HCT116 (cell line): Measurements from ENCODE around the gene MRPS35. TPM values are rescaled to one million over a fixed set of nuclear protein-coding genes. Genes with fewer than 3 reads are reported as not detected.

Experiments used
- ATAC-seq: fragments of 200-7000 bp; cut with Tn5 transposase; 2 replicates; pipeline ENCODE4 v1.9.1; 2020; ENCODE audit warnings: mild to moderate bottlenecking, moderate library complexity
- BruUV-seq: library from RNA; stranded (reverse); fragments of 400-500 nt; replicated peaks from 2 replicates; lab custom pipeline; 2021; lab: Mats Ljungman, UMichigan
- CTCF ChIA-PET: fragments of 300-600 bp; sonication (Branson Sonifier 250); formaldehyde crosslinking; loops from one replicate; lab custom pipeline; 2021; ENCODE audit warnings: antibody characterized with exemption; lab: Charles Lee
- POLR2A ChIA-PET: fragments of 300-600, 350-600 bp; sonication (Branson Sonifier 250); formaldehyde crosslinking; loops from one replicate; lab custom pipeline; 2021; ENCODE audit warnings: antibody characterized with exemption; lab: Charles Lee
- RAD21 ChIA-PET, 2 experiments: fragments of 300-600 bp; sonication (Branson Sonifier 250); formaldehyde crosslinking; loops; one replicate each; lab custom pipeline; 2023; ENCODE audit warnings: low total read pairs in 2 of 2; ENCODE audit not compliant: uncharacterized antibody in 2 of 2, unreplicated experiment in 2 of 2, low non-redundant PET in 1 of 2; lab: Charles Lee
- DNase-seq: peaks from one replicate; pipeline ENCODE4 v3.0.0-alpha.2; 2010; ENCODE audit warnings: low read depth, low spot score
- H2AFZ ChIP-seq: fragments of 200-600 bp; shearing (Covaris generic), sonication (generic); 2 replicates; pipeline ENCODE4 v1.6.1; 2017; ENCODE audit warnings: low read depth, mixed run types, mixed read lengths, antibody characterized with exemption, low read length; ENCODE audit not compliant: poor library complexity, severe bottlenecking
- H3K27ac ChIP-seq: 2 replicates; pipeline ENCODE4 v1.5.1; 2012; ENCODE audit warnings: low read depth, low read length
- H3K27me3 ChIP-seq: fragments of 200-600 bp; sonication (generic); 2 replicates; pipeline ENCODE4 v1.6.1; 2016; ENCODE audit warnings: mixed run types, low read length, mixed read lengths; ENCODE audit not compliant: insufficient read depth
- H3K36me3 ChIP-seq, 2 experiments: fragments of 200-500 bp in 1 of 2; fragments of 200-600 bp in 1 of 2; sonication (Bioruptor generic) in 1 of 2; sonication (generic) in 1 of 2; 2 replicates each; pipeline versions ENCODE4 v1.5.1 to v1.6.1; 2014 to 2016; ENCODE audit warnings: low read length in 2 of 2, inconsistent platforms in 1 of 2, mixed read lengths in 1 of 2, mixed run types in 1 of 2; ENCODE audit not compliant: insufficient read depth in 2 of 2, control insufficient read depth in 1 of 2
- H3K4me1 ChIP-seq, 2 experiments: fragments of 200-600 bp in 1 of 2; sonication (generic) in 1 of 2; 2 replicates each; pipeline versions ENCODE4 v1.5.1 to v1.6.1; 2012 to 2017; ENCODE audit warnings: low read length in 2 of 2, inconsistent platforms in 1 of 2, mild to moderate bottlenecking in 1 of 2, mixed read lengths in 1 of 2, mixed run types in 1 of 2, moderate library complexity in 1 of 2; ENCODE audit not compliant: insufficient read depth in 2 of 2, control insufficient read depth in 1 of 2
- H3K4me2 ChIP-seq: fragments of 200-600 bp; sonication (generic); 2 replicates; pipeline ENCODE4 v1.6.1; 2017; ENCODE audit warnings: mixed run types, low read length, mixed read lengths
- H3K4me3 ChIP-seq, 2 experiments: fragments of 200-600 bp in 1 of 2; sonication (generic) in 1 of 2; replicated peaks in 1 of 2; 2 replicates each; pipeline ENCODE4 v1.5.1; 2011 to 2016; ENCODE audit warnings: low read length in 2 of 2, control low read depth in 1 of 2, low read depth in 1 of 2, mild to moderate bottlenecking in 1 of 2, mixed read lengths in 1 of 2, mixed run types in 1 of 2
- H3K79me2 ChIP-seq: fragments of 200-600 bp; sonication (generic); 2 replicates; pipeline ENCODE4 v1.6.1; 2017; ENCODE audit warnings: mild to moderate bottlenecking, mixed run types, low read length, moderate library complexity, mixed read lengths; ENCODE audit not compliant: insufficient read depth
- H3K9ac ChIP-seq: fragments of 200-600 bp; sonication (generic); 2 replicates; pipeline ENCODE4 v1.6.1; 2016; ENCODE audit warnings: low read length, mixed read lengths
- H3K9me2 ChIP-seq: fragments of 200-600 bp; sonication (generic), shearing (Covaris generic); 2 replicates; pipeline ENCODE4 v1.6.1; 2017; ENCODE audit warnings: mixed run types, mild to moderate bottlenecking, moderate library complexity; ENCODE audit not compliant: insufficient read depth
- H3K9me3 ChIP-seq, 2 experiments: fragments of 200-500 bp in 1 of 2; fragments of 200-600 bp in 1 of 2; sonication (Bioruptor generic) in 1 of 2; sonication (generic) in 1 of 2; 2 replicates each; pipeline ENCODE4 v1.6.1; 2014 to 2017; ENCODE audit warnings: low read length in 2 of 2, mixed read lengths in 2 of 2, inconsistent platforms in 1 of 2, low read depth in 1 of 2, mild to moderate bottlenecking in 1 of 2, mixed run types in 1 of 2, moderate library complexity in 1 of 2; ENCODE audit not compliant: control insufficient read depth in 1 of 2, insufficient read depth in 1 of 2
- H4K20me1 ChIP-seq: fragments of 200-600 bp; sonication (generic), shearing (Covaris generic); 2 replicates; pipeline ENCODE4 v1.6.1; 2017; ENCODE audit warnings: mixed run types, mild to moderate bottlenecking, moderate library complexity; ENCODE audit not compliant: insufficient read depth
- CBX3 ChIP-seq: IDR thresholded peaks from 2 replicates; pipeline ENCODE4 v1.6.1; 2012; ENCODE audit warnings: low read depth
- CEBPB ChIP-seq: IDR thresholded peaks from 2 replicates; pipeline ENCODE4 v1.6.1; 2012; ENCODE audit warnings: low read depth
- ELF1 ChIP-seq: IDR thresholded peaks from 2 replicates; pipeline ENCODE4 v1.6.1; 2012; ENCODE audit warnings: low read depth, borderline replicate concordance
- EZH2 ChIP-seq: fragments of 200-600 bp; sonication (generic); IDR thresholded peaks from 2 replicates; pipeline ENCODE4 v1.6.1; 2017; ENCODE audit warnings: antibody characterized with exemption, mixed run types
- EZH2phosphoT487 ChIP-seq: fragments of 200-600 bp; IDR thresholded peaks from 2 replicates; pipeline ENCODE4 v1.6.1; 2018; ENCODE audit warnings: antibody characterized with exemption, borderline replicate concordance
- JUND ChIP-seq: IDR thresholded peaks from 2 replicates; pipeline ENCODE4 v1.6.1; 2012
- POLR2A ChIP-seq: IDR thresholded peaks from 2 replicates; pipeline ENCODE4 v1.7.0; 2011; ENCODE audit warnings: borderline replicate concordance; ENCODE audit not compliant: insufficient read depth, insufficient read length; ENCODE audit errors: extremely low read depth
- POLR2AphosphoS5 ChIP-seq: IDR thresholded peaks from 2 replicates; pipeline ENCODE4 v1.6.1; 2011; ENCODE audit warnings: mild to moderate bottlenecking, low read depth, low read length, moderate library complexity
- RAD21 ChIP-seq: IDR thresholded peaks from 2 replicates; pipeline ENCODE4 v1.6.1; 2012; ENCODE audit warnings: low read depth, mild to moderate bottlenecking
- SP1 ChIP-seq: IDR thresholded peaks from 2 replicates; pipeline ENCODE4 v1.6.1; 2012; ENCODE audit warnings: low read depth
- SRF ChIP-seq: IDR thresholded peaks from 2 replicates; pipeline ENCODE4 v1.6.1; 2012; ENCODE audit warnings: low read depth
- TCF7L2 ChIP-seq: IDR thresholded peaks from 2 replicates; pipeline ENCODE4 v1.7.0; 2011; ENCODE audit warnings: borderline replicate concordance, inconsistent platforms; ENCODE audit not compliant: insufficient read depth, insufficient read length; ENCODE audit errors: extremely low read depth
- ZFX ChIP-seq: fragments of 450-650 bp; IDR thresholded peaks from 2 replicates; pipeline ENCODE4 v1.6.1; 2017
- intact Hi-C: fragments of 100-400 bp; cut with micrococcal nuclease; formaldehyde crosslinking; loops from 2 replicates; pipeline ENCODE4 v1.10.0; 2022
- total RNA-seq: library from RNA; stranded (reverse); gene quantifications from one replicate; pipeline ENCODE4 v1.2.1, GENCODE V29; 2021; ENCODE audit not compliant: unreplicated experiment
- TF ChIP-seq, protein P1 (sequence below): IDR thresholded peaks from 2 replicates; pipeline ENCODE4 v1.6.1; 2012
- TF ChIP-seq, protein P2 (sequence below), 3 experiments: fragments of 200-600 bp in 1 of 3; sonication (generic) in 1 of 3; IDR thresholded peaks in 2 of 3; conservative IDR thresholded peaks in 1 of 3; 2 replicates each; pipeline ENCODE4 v1.5.1; 2012 to 2017; ENCODE audit warnings: low read depth in 2 of 3, low read length in 2 of 3, antibody characterized with exemption in 1 of 3, borderline replicate concordance in 1 of 3, control low read depth in 1 of 3, mild to moderate bottlenecking in 1 of 3, mixed read lengths in 1 of 3, mixed run types in 1 of 3, moderate library complexity in 1 of 3; ENCODE audit not compliant: insufficient read depth in 1 of 3

MRPS35 gene
- total RNA-seq, 1 experiment from 2014 or later: 55.4 TPM

DNA sequence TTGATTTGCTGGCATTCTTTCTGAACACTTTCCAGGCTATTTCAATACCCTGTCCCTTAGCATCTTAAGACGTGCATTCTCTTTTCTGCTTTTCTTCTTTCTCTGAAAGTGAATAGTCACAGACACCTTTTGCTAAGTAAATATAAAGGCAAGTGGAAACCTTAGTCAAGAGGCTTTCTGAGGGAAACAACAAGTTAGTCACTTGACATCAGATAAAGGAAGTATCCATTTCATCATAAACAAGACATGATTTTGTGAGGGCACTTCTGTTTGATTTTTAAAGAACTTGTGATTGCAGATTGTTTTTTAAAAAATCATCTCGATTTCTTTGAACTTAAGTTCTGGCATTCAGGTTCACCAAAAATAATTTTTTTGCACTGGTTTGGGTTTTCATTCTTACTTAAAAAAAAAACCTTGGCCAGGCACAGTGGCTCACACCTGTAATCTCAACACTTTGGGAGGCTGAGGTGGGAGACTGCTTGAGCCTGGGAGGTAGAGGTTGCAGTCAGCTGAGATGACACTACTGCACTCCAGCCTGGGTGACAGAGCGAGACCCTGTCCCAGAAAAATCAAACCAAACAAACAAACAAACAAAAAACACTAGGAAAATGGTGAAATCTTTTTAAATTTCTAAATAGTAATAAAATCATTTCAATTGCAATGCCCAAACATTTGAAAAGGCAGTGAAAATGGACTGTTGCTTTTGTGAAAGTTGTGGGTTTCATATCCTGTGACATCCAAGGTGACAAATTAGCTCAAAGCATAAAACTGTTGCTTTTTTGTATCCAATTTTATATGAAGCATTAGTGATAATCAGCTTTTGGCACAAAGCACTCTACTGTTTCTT, 61.1 kb downstream of the MRPS35 start:
- TF ChIP-seq POLR2A (no peak), CEBPB (no peak), EZH2 (no peak), POLR2AphosphoS5 (no peak), SRF (no peak), ELF1 (no peak), EZH2phosphoT487 (no peak), SP1 (no peak), RAD21 (no peak)
- ChIA-PET CTCF (no interaction called here), POLR2A (no interaction called here), RAD21 (no interaction called here)
- BruUV-seq: no TSS peak
- Histone ChIP-seq H3K79me2 (no peaks in the 10 kb centered on the region), H3K9me3 (no peaks in the 10 kb centered on the region), H3K27me3 (no peaks in the 10 kb centered on the region), H3K4me1 (peaks cover 10 to 24% of the 10 kb centered on the region in 2 experiments), H2AFZ (no peak overlapping the region), H3K4me2 (peak overlapping the region; percentile 38; the same call in 1 of the 2 replicates), H3K36me3 (no peaks in the 10 kb centered on the region), H3K9me2 (no peaks in the 10 kb centered on the region), H3K9ac (no peak overlapping the region), H3K27ac (peak overlapping the region; percentile 38; the same call in 1 of the 2 replicates), H4K20me1 (no peaks in the 10 kb centered on the region), H3K4me3 (no peak overlapping the region)
- intact Hi-C loops: no loop called here
- ATAC-seq (no peak), DNase-seq (no peak)

DNA sequence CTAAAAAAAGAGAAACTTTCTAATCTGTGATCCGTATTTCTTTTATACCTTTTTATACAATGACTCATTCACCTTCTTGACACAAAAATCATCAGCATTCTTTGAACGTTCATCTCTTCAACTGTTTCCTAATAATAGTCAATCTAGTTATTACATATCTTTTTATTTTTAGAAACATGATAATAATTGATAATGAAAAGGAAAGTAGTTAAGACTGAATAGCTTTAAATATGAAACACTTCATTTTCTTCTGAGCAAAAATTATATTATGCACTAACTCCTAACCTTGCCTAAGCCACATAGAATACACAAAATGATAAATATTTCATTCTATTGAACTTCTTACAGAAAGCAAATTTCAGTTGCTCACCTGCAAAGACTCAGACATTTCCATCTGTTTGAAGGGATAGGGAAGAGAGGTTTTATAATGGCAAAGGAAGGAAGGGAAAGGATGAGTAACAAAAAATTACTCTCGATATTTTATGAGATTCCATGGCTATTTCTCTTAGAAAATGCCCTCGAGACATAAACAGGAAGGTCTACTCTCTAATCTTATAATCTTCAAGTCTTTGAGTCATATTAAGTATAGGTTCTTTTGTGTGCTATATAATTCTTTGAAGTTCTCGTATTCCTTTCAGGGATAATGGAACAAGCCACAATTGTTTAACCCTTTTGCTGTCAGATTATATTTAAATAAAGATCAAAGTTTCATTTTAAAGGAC, 61.9 kb downstream of the MRPS35 start:
- Histone ChIP-seq H3K4me3 (no peak overlapping the region), H3K9me3 (no peaks in the 10 kb centered on the region), H4K20me1 (no peaks in the 10 kb centered on the region), H3K4me2 (peak overlapping the region; percentile 38), H3K9me2 (no peaks in the 10 kb centered on the region), H3K27ac (peak overlapping the region; percentile 38; the same call in 1 of the 2 replicates), H3K4me1 (peaks cover 10 to 24% of the 10 kb centered on the region in 2 experiments), H3K9ac (no peak overlapping the region), H3K27me3 (no peaks in the 10 kb centered on the region), H3K79me2 (no peaks in the 10 kb centered on the region), H3K36me3 (no peaks in the 10 kb centered on the region), H2AFZ (no peak overlapping the region)
- ChIA-PET RAD21 (no interaction called here), POLR2A (no interaction called here), CTCF (no interaction called here)
- TF ChIP-seq, protein P1, sequence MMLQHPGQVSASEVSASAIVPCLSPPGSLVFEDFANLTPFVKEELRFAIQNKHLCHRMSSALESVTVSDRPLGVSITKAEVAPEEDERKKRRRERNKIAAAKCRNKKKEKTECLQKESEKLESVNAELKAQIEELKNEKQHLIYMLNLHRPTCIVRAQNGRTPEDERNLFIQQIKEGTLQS: no peak
- no peak for TF ChIP-seq TCF7L2
- TF ChIP-seq POLR2AphosphoS5: no peak
- TF ChIP-seq, protein P2, sequence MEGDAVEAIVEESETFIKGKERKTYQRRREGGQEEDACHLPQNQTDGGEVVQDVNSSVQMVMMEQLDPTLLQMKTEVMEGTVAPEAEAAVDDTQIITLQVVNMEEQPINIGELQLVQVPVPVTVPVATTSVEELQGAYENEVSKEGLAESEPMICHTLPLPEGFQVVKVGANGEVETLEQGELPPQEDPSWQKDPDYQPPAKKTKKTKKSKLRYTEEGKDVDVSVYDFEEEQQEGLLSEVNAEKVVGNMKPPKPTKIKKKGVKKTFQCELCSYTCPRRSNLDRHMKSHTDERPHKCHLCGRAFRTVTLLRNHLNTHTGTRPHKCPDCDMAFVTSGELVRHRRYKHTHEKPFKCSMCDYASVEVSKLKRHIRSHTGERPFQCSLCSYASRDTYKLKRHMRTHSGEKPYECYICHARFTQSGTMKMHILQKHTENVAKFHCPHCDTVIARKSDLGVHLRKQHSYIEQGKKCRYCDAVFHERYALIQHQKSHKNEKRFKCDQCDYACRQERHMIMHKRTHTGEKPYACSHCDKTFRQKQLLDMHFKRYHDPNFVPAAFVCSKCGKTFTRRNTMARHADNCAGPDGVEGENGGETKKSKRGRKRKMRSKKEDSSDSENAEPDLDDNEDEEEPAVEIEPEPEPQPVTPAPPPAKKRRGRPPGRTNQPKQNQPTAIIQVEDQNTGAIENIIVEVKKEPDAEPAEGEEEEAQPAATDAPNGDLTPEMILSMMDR (IDR thresholded peaks at IDR 0.05 in 2 of 3, conservative IDR thresholded peaks at IDR 0.05 in 1 of 3; ENCODE audit: borderline replicate concordance in 1 of 3, insufficient read depth in 1 of 3, low read depth in 2 of 3, low read length in 2 of 3): no peak
- no peak for TF ChIP-seq CBX3
- TF ChIP-seq JUND: no peak
- no peak for TF ChIP-seq ZFX
- intact Hi-C loops: no loop called here
- ATAC-seq: peak; percentile 38; the same call in 1 of the 2 replicates
- no TSS peak for BruUV-seq
- DNase-seq: no peak
